Left lung (tissue), 10 donors: ENCODE data around the gene TLCD5. TPM values are rescaled to one million over a fixed set of nuclear protein-coding genes. Genes with fewer than 3 reads are reported as not detected.

Source experiments
- ATAC-seq: fragments of 200-7000 bp; cut with Tn5 transposase; one replicate; pipeline ENCODE4 v1.9.1; 2020; ENCODE audit warnings: moderate library complexity
- DNase-seq, 4 donors: peaks; one replicate each; pipeline ENCODE4 v3.0.0-alpha.2; 2013 to 2020
- H3K27ac ChIP-seq, 2 donors: fragments of 200-600 bp; sonication (generic) in 1 of 2; one replicate each; pipeline versions ENCODE4 v1.5.0 to v1.8.0; 2020 to 2021
- H3K27me3 ChIP-seq, 2 donors: fragments of 200-600 bp; sonication (generic) in 1 of 2; one replicate each; pipeline versions ENCODE4 v1.5.0 to v1.8.0; 2020 to 2021
- H3K36me3 ChIP-seq, 2 donors: fragments of 200-600 bp; sonication (generic) in 1 of 2; one replicate each; pipeline versions ENCODE4 v1.5.0 to v1.8.0; 2020 to 2021
- H3K4me1 ChIP-seq, 2 donors: fragments of 200-600 bp; one replicate each; pipeline ENCODE4 v1.8.0; 2021
- H3K4me3 ChIP-seq, 2 donors: fragments of 200-600 bp; sonication (generic) in 1 of 2; one replicate each; pipeline versions ENCODE4 v1.5.0 to v1.8.0; 2020 to 2021; ENCODE audit warnings: mild to moderate bottlenecking in 1 of 2
- H3K9me3 ChIP-seq, 2 donors: fragments of 200-600 bp; sonication (generic) in 1 of 2; one replicate each; pipeline versions ENCODE4 v1.5.0 to v1.8.0; 2020 to 2021
- CTCF ChIP-seq, 2 donors: fragments of 200-600 bp; sonication (generic) in 1 of 2; IDR thresholded peaks; one replicate each; pipeline versions ENCODE4 v1.5.0 to v1.8.0; 2021; ENCODE audit warnings: antibody characterized with exemption in 2 of 2
- intact Hi-C, 2 donors: fragments of 100-400 bp; cut with DNase I; formaldehyde crosslinking; loops; one replicate each; pipeline versions ENCODE4 v1.11.2 to v1.14.2; 2022
- polyA plus RNA-seq, 6 donors: library from polyadenylated mRNA; unstranded; fragments of 120-200 nt; gene quantifications; one replicate each; pipeline ENCODE4 v1.2.1, GENCODE V29; 2013; ENCODE audit not compliant: insufficient read length in 6 of 6
- total RNA-seq, 2 donors: library from RNA; stranded (reverse); fragmentation: NEBNext Ultra II Directional; extraction: Animal tissue kit (Norgen Biotek cat#: 25700); gene quantifications; one replicate each; pipeline ENCODE4 v1.2.1, GENCODE V29; 2021
- donor health status: DM: no; HTN: yes; CAD: no.
- donor health status: DM: no; HTN: no; CAD: no.

The TLCD5 gene
- total and polyA plus RNA-seq, 8 donors, result 5.2 to 19.0 (median 17.2) TPM

GRCh38 chr11:120316880-120317688 lies 8.0 kb upstream of the TLCD5 start:
- no peaks in the 10 kb centered on the region for H3K36me3 ChIP-seq
- H3K4me3 ChIP-seq, result no peak overlapping the region
- ATAC-seq, result peak; percentile 96
- no peaks in the 10 kb centered on the region for H3K9me3 ChIP-seq
- TF ChIP-seq CTCF (IDR thresholded peaks at IDR 0.05), result no peak
- peak overlapping the region; percentile 28 to 55 for H3K27ac ChIP-seq
- peaks cover 5 to 12% of the 10 kb centered on the region in 2 donors for H3K4me1 ChIP-seq
- intact Hi-C loops, result loop anchor here in 1 of 2 donors (5.0 kb wide), 1 partner anchor 385 kb away; no protein-coding TSS in a partner anchor
- H3K27me3 ChIP-seq, result peaks cover 0 to 9% of the 10 kb centered on the region in 2 donors
- DNase-seq, result peak in 3 of 4 donors; percentile 79 to 84 (median 83)

- no peaks in the 10 kb centered on the region for H3K9me3 ChIP-seq
- H3K36me3 ChIP-seq, result no peaks in the 10 kb centered on the region
- peaks cover 0 to 15% of the 10 kb centered on the region in 2 donors for H3K27me3 ChIP-seq
- intact Hi-C loops, result loop anchor here in 1 of 2 donors (5.0 kb wide), 1 partner anchor 384 kb away; no protein-coding TSS in a partner anchor
- TF ChIP-seq CTCF (IDR thresholded peaks at IDR 0.05), result no peak
- ATAC-seq, result no peak
- DNase-seq, result no peak
- H3K4me3 ChIP-seq, result no peak overlapping the region
- peaks cover 5 to 12% of the 10 kb centered on the region in 2 donors for H3K4me1 ChIP-seq
- H3K27ac ChIP-seq, result no peak overlapping the region
Observed at GRCh38 chr11:120317689-120318480, 7.2 kb upstream of the TLCD5 start.

- TF ChIP-seq CTCF (IDR thresholded peaks at IDR 0.05), result no peak
- ATAC-seq, result no peak
- H3K36me3 ChIP-seq, result no peaks in the 10 kb centered on the region
- H3K27ac ChIP-seq, result no peak overlapping the region
- H3K4me1 ChIP-seq, result peaks cover 5 to 12% of the 10 kb centered on the region in 2 donors
- H3K9me3 ChIP-seq, result no peaks in the 10 kb centered on the region
- no peak overlapping the region for H3K4me3 ChIP-seq
- intact Hi-C loops, result loop anchor here in 1 of 2 donors (5.0 kb wide), 1 partner anchor 383 kb away; no protein-coding TSS in a partner anchor
- no peak for DNase-seq
- peaks cover 0 to 23% of the 10 kb centered on the region in 2 donors for H3K27me3 ChIP-seq
Observed at GRCh38 chr11:120318906-120319305, 6.2 kb upstream of the TLCD5 start.

- TF ChIP-seq CTCF (IDR thresholded peaks at IDR 0.05), result no peak
- no peaks in the 10 kb centered on the region for H3K36me3 ChIP-seq
- H3K9me3 ChIP-seq, result no peaks in the 10 kb centered on the region
- DNase-seq, result no peak
- H3K4me3 ChIP-seq, result peak overlapping the region in 1 of 2 donors; percentile 59
- intact Hi-C loops, result no loop called here
- H3K27ac ChIP-seq, result peak overlapping the region; percentile 82 to 85
- ATAC-seq, result no peak
- H3K4me1 ChIP-seq, result peaks cover 0 to 15% of the 10 kb centered on the region in 2 donors
- H3K27me3 ChIP-seq, result peaks cover 0 to 79% of the 10 kb centered on the region in 2 donors
Observed at GRCh38 chr11:120326228-120326627, 1.1 kb downstream of the TLCD5 start.
